ENCODE results near the gene BCL6. TPM values are rescaled to one million over a fixed set of nuclear protein-coding genes. Genes with fewer than 3 reads are reported as not detected.
A peak's percentile ranks its signal among the peaks of the same experiment; 100 is the strongest.

Gene BCL6
- total RNA-seq, 6 experiments from 2014 or later: 28.0 to 36.5 (median 31.1) TPM

DNA sequence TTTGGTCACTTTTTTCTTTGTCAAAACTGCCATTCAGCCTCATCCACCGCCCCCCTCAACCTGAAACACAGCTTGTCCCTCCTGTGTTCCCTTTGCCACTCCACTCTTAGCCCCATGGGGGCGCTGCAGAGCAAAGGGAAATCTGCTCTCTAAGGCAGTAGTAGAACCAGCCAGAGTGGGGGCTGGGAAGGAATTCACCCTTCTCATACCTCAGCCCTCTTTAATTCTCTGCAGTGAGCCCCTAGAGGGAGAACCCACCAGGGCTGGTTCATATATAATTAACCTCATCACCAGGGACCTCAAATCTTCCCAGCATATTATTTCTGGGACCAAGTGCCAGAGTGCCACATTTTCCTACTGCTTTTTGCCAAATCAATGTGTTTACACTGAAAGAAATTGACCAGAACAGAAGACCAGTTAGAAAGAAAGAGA, 2.8 kb upstream of the BCL6 start:
- peaks cover 2% of the 10 kb centered on the region for H3K27me3 Mint-ChIP-seq (ENCODE audit: insufficient read depth)
- peak; percentile 75 for DNase-seq
- peaks cover 43% of the 10 kb centered on the region for H3K4me1 Mint-ChIP-seq (ENCODE audit: low read depth)
- peak overlapping the region; percentile 51; the same call in 1 of the 2 replicates for H3K27ac Mint-ChIP-seq
- peaks cover 8% of the 10 kb centered on the region; the same call in 1 of the 2 replicates for H3K36me3 Mint-ChIP-seq (ENCODE audit: low read depth)
- TF ChIP-seq, protein P1, sequence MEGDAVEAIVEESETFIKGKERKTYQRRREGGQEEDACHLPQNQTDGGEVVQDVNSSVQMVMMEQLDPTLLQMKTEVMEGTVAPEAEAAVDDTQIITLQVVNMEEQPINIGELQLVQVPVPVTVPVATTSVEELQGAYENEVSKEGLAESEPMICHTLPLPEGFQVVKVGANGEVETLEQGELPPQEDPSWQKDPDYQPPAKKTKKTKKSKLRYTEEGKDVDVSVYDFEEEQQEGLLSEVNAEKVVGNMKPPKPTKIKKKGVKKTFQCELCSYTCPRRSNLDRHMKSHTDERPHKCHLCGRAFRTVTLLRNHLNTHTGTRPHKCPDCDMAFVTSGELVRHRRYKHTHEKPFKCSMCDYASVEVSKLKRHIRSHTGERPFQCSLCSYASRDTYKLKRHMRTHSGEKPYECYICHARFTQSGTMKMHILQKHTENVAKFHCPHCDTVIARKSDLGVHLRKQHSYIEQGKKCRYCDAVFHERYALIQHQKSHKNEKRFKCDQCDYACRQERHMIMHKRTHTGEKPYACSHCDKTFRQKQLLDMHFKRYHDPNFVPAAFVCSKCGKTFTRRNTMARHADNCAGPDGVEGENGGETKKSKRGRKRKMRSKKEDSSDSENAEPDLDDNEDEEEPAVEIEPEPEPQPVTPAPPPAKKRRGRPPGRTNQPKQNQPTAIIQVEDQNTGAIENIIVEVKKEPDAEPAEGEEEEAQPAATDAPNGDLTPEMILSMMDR (IDR thresholded peaks at IDR 0.05): peak; percentile 99
- H3K9me3 Mint-ChIP-seq: no peaks in the 10 kb centered on the region
- H3K4me3 Mint-ChIP-seq: peak overlapping the region; percentile 67; the same call in 1 of the 2 replicates

- no peak overlapping the region; the same call in 1 of the 2 replicates for H3K4me3 Mint-ChIP-seq
- no peak for DNase-seq
- H3K9me3 Mint-ChIP-seq: no peaks in the 10 kb centered on the region
- H3K27me3 Mint-ChIP-seq (ENCODE audit: insufficient read depth): peaks cover 2% of the 10 kb centered on the region
- H3K4me1 Mint-ChIP-seq (ENCODE audit: low read depth): peaks cover 49% of the 10 kb centered on the region
- peaks cover 8% of the 10 kb centered on the region; the same call in 1 of the 2 replicates for H3K36me3 Mint-ChIP-seq (ENCODE audit: low read depth)
- no peak overlapping the region for H3K27ac Mint-ChIP-seq
- TF ChIP-seq, protein P1 (IDR thresholded peaks at IDR 0.05): no peak
Measured at GRCh38 chr3:187747506-187747905, 2.2 kb upstream of the BCL6 start.

- peak overlapping the region; percentile 100 for H3K27ac Mint-ChIP-seq
- peak overlapping the region; percentile 97 for H3K4me3 Mint-ChIP-seq
- peak; percentile 8 for DNase-seq
- H3K4me1 Mint-ChIP-seq (ENCODE audit: low read depth): peaks cover 57% of the 10 kb centered on the region
- TF ChIP-seq, protein P1 (IDR thresholded peaks at IDR 0.05): no peak
- H3K9me3 Mint-ChIP-seq: no peaks in the 10 kb centered on the region
- H3K36me3 Mint-ChIP-seq (ENCODE audit: low read depth): peaks cover 8% of the 10 kb centered on the region; the same call in 1 of the 2 replicates
- peaks cover 2% of the 10 kb centered on the region for H3K27me3 Mint-ChIP-seq (ENCODE audit: insufficient read depth)
Measured at GRCh38 chr3:187746442-187747281, 1.4 kb upstream of the BCL6 start.

- Mint-ChIP-seq H3K27ac (peak overlapping the region; percentile 100), H3K27me3 (ENCODE audit: insufficient read depth) (peaks cover 2% of the 10 kb centered on the region), H3K36me3 (ENCODE audit: low read depth) (peaks cover 8% of the 10 kb centered on the region; the same call in 1 of the 2 replicates), H3K4me3 (peak overlapping the region; percentile 97), H3K4me1 (ENCODE audit: low read depth) (peaks cover 64% of the 10 kb centered on the region), H3K9me3 (no peaks in the 10 kb centered on the region)
- no peak for DNase-seq
- TF ChIP-seq, protein P1 (IDR thresholded peaks at IDR 0.05): no peak
Measured at GRCh38 chr3:187746059-187746441, 782 bp upstream of the BCL6 start.

- TF ChIP-seq, protein P1 (IDR thresholded peaks at IDR 0.05): no peak
- H3K4me1 Mint-ChIP-seq (ENCODE audit: low read depth): peaks cover 65% of the 10 kb centered on the region
- no peaks in the 10 kb centered on the region for H3K9me3 Mint-ChIP-seq
- H3K36me3 Mint-ChIP-seq (ENCODE audit: low read depth): peaks cover 8% of the 10 kb centered on the region; the same call in 1 of the 2 replicates
- H3K27ac Mint-ChIP-seq: peak overlapping the region; percentile 100
- peak overlapping the region; percentile 97 for H3K4me3 Mint-ChIP-seq
- DNase-seq: no peak
- peaks cover 4% of the 10 kb centered on the region for H3K27me3 Mint-ChIP-seq (ENCODE audit: insufficient read depth)
Measured at GRCh38 chr3:187744169-187745151, 808 bp downstream of the BCL6 start.

Data from HFFc6 (cell line).